Glomerular visceral epithelial cell (primary cell): ENCODE measurements around the gene NFKBIL1.

Source experiments
- DNase-seq: peaks from one replicate; pipeline ENCODE4 v3.0.0-alpha.2; 2016; ENCODE audit errors: extremely low spot score

Gene NFKBIL1

GRCh38 chr6:31559958-31560696 is 12.7 kb downstream of the NFKBIL1 start:
- peak; percentile 90 for DNase-seq

- no peak for DNase-seq
Observed at GRCh38 chr6:31560697-31561058, 13.3 kb downstream of the NFKBIL1 start.

- DNase-seq = no peak
Observed at GRCh38 chr6:31567531-31568370, 20.3 kb downstream of the NFKBIL1 start.

- DNase-seq = no peak
Observed at GRCh38 chr6:31568537-31568961, 21.1 kb downstream of the NFKBIL1 start.

- no peak for DNase-seq
Observed at GRCh38 chr6:31569861-31570536, 22.6 kb downstream of the NFKBIL1 start.

- DNase-seq = no peak
Observed at GRCh38 chr6:31572041-31572911, 24.9 kb downstream of the NFKBIL1 start, which contains the start of gene LTA. TSS of gene LTA (plus strand) at chr6:31572289. CDS start at chr6:31572743, 454 bp downstream.

GRCh38 chr6:31573239-31574105 is 26.1 kb downstream of the NFKBIL1 start:
- no peak for DNase-seq

- DNase-seq = no peak
Observed at GRCh38 chr6:31574106-31575061, 27.0 kb downstream of the NFKBIL1 start.

- peak; percentile 92 for DNase-seq
Observed at GRCh38 chr6:31575335-31575901, 28.0 kb downstream of the NFKBIL1 start, which contains the start of gene TNF. TSS of gene TNF (plus strand) at chr6:31575565. CDS start at chr6:31575742, 177 bp downstream.

- no peak for DNase-seq
Observed at GRCh38 chr6:31575952-31576685, 28.7 kb downstream of the NFKBIL1 start.

- DNase-seq = no peak
Observed at GRCh38 chr6:31576897-31577578, 29.6 kb downstream of the NFKBIL1 start.

- DNase-seq = no peak
Observed at GRCh38 chr6:31577579-31577966, 30.2 kb downstream of the NFKBIL1 start.

GRCh38 chr6:31578184-31579118 is 31.0 kb downstream of the NFKBIL1 start:
- DNase-seq = peak; percentile 66

GRCh38 chr6:31579119-31579505 is 31.7 kb downstream of the NFKBIL1 start:
- DNase-seq = no peak

GRCh38 chr6:31579546-31580437 is 32.4 kb downstream of the NFKBIL1 start:
- no peak for DNase-seq

GRCh38 chr6:31580438-31580740 is 33.0 kb downstream of the NFKBIL1 start:
- DNase-seq = no peak
